ENCODE measurements around the gene TERT.
"Not testable (repeated sequence)": the region's sequence is repeated elsewhere in the genome, so short reads cannot be mapped to it uniquely, and the experiment has no call there.

The TERT gene

GRCh38 chr5:1294835-1295649 is at the start of gene TERT:
TSS of gene TERT (minus strand) at chr5:1295068. CDS start at chr5:1294989, 79 bp downstream.
- no peak within 1 kb of the TSS for H3K27ac ChIP-seq
- DNase-seq (ENCODE audit: low read depth, low spot score), result no peak

- peak overlapping the region; percentile 45 for H3K27ac ChIP-seq
- no peak for DNase-seq (ENCODE audit: low read depth, low spot score)
These were observed 49.3 kb upstream of the TERT start for GRCh38 chr5:1343931-1344901.

- H3K27ac ChIP-seq, result no peak overlapping the region
- no peak for DNase-seq (ENCODE audit: low read depth, low spot score)
These were observed 48.5 kb upstream of the TERT start for GRCh38 chr5:1343315-1343751.

GRCh38 chr5:1342711-1343110 is 47.8 kb upstream of the TERT start:
- H3K27ac ChIP-seq; DNase-seq (ENCODE audit: low read depth, low spot score): not testable (repeated sequence)

- DNase-seq (ENCODE audit: low read depth, low spot score), result no peak
- no peak overlapping the region for H3K27ac ChIP-seq
These were observed 47.4 kb upstream of the TERT start for GRCh38 chr5:1342268-1342667.

- no peak for DNase-seq (ENCODE audit: low read depth, low spot score)
- no peak overlapping the region for H3K27ac ChIP-seq
These were observed 47.0 kb upstream of the TERT start for GRCh38 chr5:1341863-1342262.

- not testable (repeated sequence) for H3K27ac ChIP-seq; DNase-seq (ENCODE audit: low read depth, low spot score)
These were observed 44.9 kb upstream of the TERT start for GRCh38 chr5:1339818-1340210.

- DNase-seq (ENCODE audit: low read depth, low spot score); H3K27ac ChIP-seq: not testable (repeated sequence)
These were observed 44.4 kb upstream of the TERT start for GRCh38 chr5:1339139-1339817.

GRCh38 chr5:1338506-1339070 is 43.7 kb upstream of the TERT start:
- no peak overlapping the region for H3K27ac ChIP-seq
- DNase-seq (ENCODE audit: low read depth, low spot score), result no peak

- no peak overlapping the region for H3K27ac ChIP-seq
- no peak for DNase-seq (ENCODE audit: low read depth, low spot score)
These were observed 43.3 kb upstream of the TERT start for GRCh38 chr5:1338196-1338490.

GRCh38 chr5:1337489-1338195 is 42.8 kb upstream of the TERT start:
- H3K27ac ChIP-seq, result no peak overlapping the region
- DNase-seq (ENCODE audit: low read depth, low spot score), result no peak

- no peak overlapping the region for H3K27ac ChIP-seq
- DNase-seq (ENCODE audit: low read depth, low spot score), result no peak
These were observed 42.1 kb upstream of the TERT start for GRCh38 chr5:1336749-1337488.

- H3K27ac ChIP-seq, result no peak overlapping the region
- no peak for DNase-seq (ENCODE audit: low read depth, low spot score)
These were observed 41.3 kb upstream of the TERT start for GRCh38 chr5:1336106-1336561.

- DNase-seq (ENCODE audit: low read depth, low spot score), result no peak
- H3K27ac ChIP-seq, result no peak overlapping the region
These were observed 40.8 kb upstream of the TERT start for GRCh38 chr5:1335540-1336095.

GRCh38 chr5:1334831-1335539 is 40.1 kb upstream of the TERT start:
- no peak for DNase-seq (ENCODE audit: low read depth, low spot score)
- no peak overlapping the region for H3K27ac ChIP-seq

GRCh38 chr5:1333986-1334385 is 39.1 kb upstream of the TERT start:
- H3K27ac ChIP-seq, result no peak overlapping the region
- no peak for DNase-seq (ENCODE audit: low read depth, low spot score)

- H3K27ac ChIP-seq; DNase-seq (ENCODE audit: low read depth, low spot score): not testable (repeated sequence)
These were observed 38.4 kb upstream of the TERT start for GRCh38 chr5:1333286-1333685.

- H3K27ac ChIP-seq, result peak overlapping the region; percentile 92
- no peak for DNase-seq (ENCODE audit: low read depth, low spot score)
These were observed 37.7 kb upstream of the TERT start for GRCh38 chr5:1332461-1333001.
